ENCODE measurements around the gene EPN1.

EPN1 gene

GRCh38 chr19:55688422-55689218 lies 13.6 kb downstream of the EPN1 start:
- Histone ChIP-seq H3K27ac (ENCODE audit: low read depth, low read length) (no peak overlapping the region), H3K36me3 (ENCODE audit: insufficient read depth, low read length) (no peaks in the 10 kb centered on the region), H3K4me1 (ENCODE audit: control insufficient read depth, insufficient read depth, low read length, unreplicated experiment) (no peaks in the 10 kb centered on the region), H3K27me3 (ENCODE audit: insufficient read depth, low read length) (no peaks in the 10 kb centered on the region), H2AFZ (ENCODE audit: low read length, unreplicated experiment) (no peak overlapping the region), H3K79me2 (ENCODE audit: control insufficient read depth, insufficient read depth, low read length, unreplicated experiment) (peaks cover 19% of the 10 kb centered on the region), H3K4me3 (ENCODE audit: low read depth, low read length) (no peak overlapping the region)

GRCh38 chr19:55689411-55690108 lies 14.5 kb downstream of the EPN1 start:
- no peak overlapping the region for H2AFZ ChIP-seq (ENCODE audit: low read length, unreplicated experiment)
- no peaks in the 10 kb centered on the region for H3K27me3 ChIP-seq (ENCODE audit: insufficient read depth, low read length)
- no peaks in the 10 kb centered on the region for H3K4me1 ChIP-seq (ENCODE audit: control insufficient read depth, insufficient read depth, low read length, unreplicated experiment)
- H3K36me3 ChIP-seq (ENCODE audit: insufficient read depth, low read length), result no peaks in the 10 kb centered on the region
- peaks cover 12% of the 10 kb centered on the region for H3K79me2 ChIP-seq (ENCODE audit: control insufficient read depth, insufficient read depth, low read length, unreplicated experiment)
- H3K27ac ChIP-seq (ENCODE audit: low read depth, low read length), result no peak overlapping the region
- H3K4me3 ChIP-seq (ENCODE audit: low read depth, low read length), result no peak overlapping the region

DNA sequence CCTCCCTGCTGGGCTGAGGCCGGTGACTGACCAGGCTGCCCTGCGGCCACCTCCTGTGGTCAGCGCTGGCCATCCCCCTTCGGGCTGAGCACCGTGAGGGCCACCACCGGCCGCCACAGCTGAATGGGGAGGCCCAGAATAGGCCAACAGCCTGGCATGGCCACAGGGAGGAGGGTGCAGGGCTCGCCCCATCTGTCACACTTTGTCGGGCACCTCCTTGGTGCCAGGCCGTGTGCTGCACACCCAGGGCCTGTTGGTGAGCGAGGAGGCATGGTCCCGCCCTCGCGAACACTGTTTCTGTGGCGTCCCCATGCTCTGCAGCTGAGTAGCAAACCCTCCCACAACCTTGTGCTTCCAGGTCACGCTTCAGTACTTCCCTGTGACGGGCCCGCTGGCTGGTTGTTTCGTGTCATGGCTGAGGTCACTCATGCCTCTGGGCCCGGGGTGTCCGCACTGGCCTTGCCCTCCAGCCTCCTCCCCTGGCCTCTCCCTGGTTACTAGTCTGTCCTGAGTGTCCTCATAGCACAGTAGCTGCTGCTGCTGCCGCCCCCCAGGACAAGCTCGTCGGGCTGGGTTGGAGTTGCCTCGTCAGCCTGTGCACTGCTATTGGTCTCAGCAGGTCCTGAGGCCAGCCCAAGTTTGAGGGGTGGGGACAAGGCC lies 15.2 kb downstream of the EPN1 start:
- peaks cover 6% of the 10 kb centered on the region for H3K79me2 ChIP-seq (ENCODE audit: control insufficient read depth, insufficient read depth, low read length, unreplicated experiment)
- no peak overlapping the region for H3K27ac ChIP-seq (ENCODE audit: low read depth, low read length)
- no peaks in the 10 kb centered on the region for H3K36me3 ChIP-seq (ENCODE audit: insufficient read depth, low read length)
- H3K4me1 ChIP-seq (ENCODE audit: control insufficient read depth, insufficient read depth, low read length, unreplicated experiment), result no peaks in the 10 kb centered on the region
- H2AFZ ChIP-seq (ENCODE audit: low read length, unreplicated experiment), result no peak overlapping the region
- H3K4me3 ChIP-seq (ENCODE audit: low read depth, low read length), result no peak overlapping the region
- no peaks in the 10 kb centered on the region for H3K27me3 ChIP-seq (ENCODE audit: insufficient read depth, low read length)

GRCh38 chr19:55690769-55691545 lies 15.9 kb downstream of the EPN1 start:
- H3K27ac ChIP-seq (ENCODE audit: low read depth, low read length), result no peak overlapping the region
- peaks cover 6% of the 10 kb centered on the region for H3K79me2 ChIP-seq (ENCODE audit: control insufficient read depth, insufficient read depth, low read length, unreplicated experiment)
- H3K4me1 ChIP-seq (ENCODE audit: control insufficient read depth, insufficient read depth, low read length, unreplicated experiment), result no peaks in the 10 kb centered on the region
- no peaks in the 10 kb centered on the region for H3K27me3 ChIP-seq (ENCODE audit: insufficient read depth, low read length)
- H2AFZ ChIP-seq (ENCODE audit: low read length, unreplicated experiment), result no peak overlapping the region
- no peak overlapping the region for H3K4me3 ChIP-seq (ENCODE audit: low read depth, low read length)
- H3K36me3 ChIP-seq (ENCODE audit: insufficient read depth, low read length), result no peaks in the 10 kb centered on the region

GRCh38 chr19:55691561-55692481 lies 16.8 kb downstream of the EPN1 start:
- no peak overlapping the region for H3K27ac ChIP-seq (ENCODE audit: low read depth, low read length)
- no peak overlapping the region for H3K4me3 ChIP-seq (ENCODE audit: low read depth, low read length)
- no peaks in the 10 kb centered on the region for H3K27me3 ChIP-seq (ENCODE audit: insufficient read depth, low read length)
- no peak overlapping the region for H2AFZ ChIP-seq (ENCODE audit: low read length, unreplicated experiment)
- H3K79me2 ChIP-seq (ENCODE audit: control insufficient read depth, insufficient read depth, low read length, unreplicated experiment), result no peaks in the 10 kb centered on the region
- H3K4me1 ChIP-seq (ENCODE audit: control insufficient read depth, insufficient read depth, low read length, unreplicated experiment), result no peaks in the 10 kb centered on the region
- no peaks in the 10 kb centered on the region for H3K36me3 ChIP-seq (ENCODE audit: insufficient read depth, low read length)

DNA sequence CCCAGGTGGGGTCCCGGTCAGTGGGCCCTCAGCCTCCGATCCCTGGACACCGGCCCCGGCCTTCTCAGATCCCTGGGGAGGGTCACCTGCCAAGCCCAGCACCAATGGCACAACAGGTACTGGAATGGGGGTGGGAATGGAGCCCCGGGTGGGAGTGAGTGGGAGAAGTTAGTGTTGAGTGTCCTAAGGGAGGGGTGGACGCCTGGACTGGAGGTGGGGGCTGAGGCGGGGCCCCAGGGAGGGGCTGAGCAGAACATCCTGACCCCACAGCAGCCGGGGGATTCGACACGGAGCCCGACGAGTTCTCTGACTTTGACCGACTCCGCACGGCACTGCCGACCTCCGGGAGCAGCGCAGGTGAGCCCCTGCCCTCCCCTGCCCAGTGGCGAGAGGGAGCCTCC lies 17.7 kb downstream of the EPN1 start:
- H3K27me3 ChIP-seq (ENCODE audit: insufficient read depth, low read length), result no peaks in the 10 kb centered on the region
- H3K27ac ChIP-seq (ENCODE audit: low read depth, low read length), result no peak overlapping the region
- no peaks in the 10 kb centered on the region for H3K4me1 ChIP-seq (ENCODE audit: control insufficient read depth, insufficient read depth, low read length, unreplicated experiment)
- H2AFZ ChIP-seq (ENCODE audit: low read length, unreplicated experiment), result no peak overlapping the region
- no peaks in the 10 kb centered on the region for H3K36me3 ChIP-seq (ENCODE audit: insufficient read depth, low read length)
- H3K79me2 ChIP-seq (ENCODE audit: control insufficient read depth, insufficient read depth, low read length, unreplicated experiment), result no peaks in the 10 kb centered on the region
- H3K4me3 ChIP-seq (ENCODE audit: low read depth, low read length), result no peak overlapping the region

DNA sequence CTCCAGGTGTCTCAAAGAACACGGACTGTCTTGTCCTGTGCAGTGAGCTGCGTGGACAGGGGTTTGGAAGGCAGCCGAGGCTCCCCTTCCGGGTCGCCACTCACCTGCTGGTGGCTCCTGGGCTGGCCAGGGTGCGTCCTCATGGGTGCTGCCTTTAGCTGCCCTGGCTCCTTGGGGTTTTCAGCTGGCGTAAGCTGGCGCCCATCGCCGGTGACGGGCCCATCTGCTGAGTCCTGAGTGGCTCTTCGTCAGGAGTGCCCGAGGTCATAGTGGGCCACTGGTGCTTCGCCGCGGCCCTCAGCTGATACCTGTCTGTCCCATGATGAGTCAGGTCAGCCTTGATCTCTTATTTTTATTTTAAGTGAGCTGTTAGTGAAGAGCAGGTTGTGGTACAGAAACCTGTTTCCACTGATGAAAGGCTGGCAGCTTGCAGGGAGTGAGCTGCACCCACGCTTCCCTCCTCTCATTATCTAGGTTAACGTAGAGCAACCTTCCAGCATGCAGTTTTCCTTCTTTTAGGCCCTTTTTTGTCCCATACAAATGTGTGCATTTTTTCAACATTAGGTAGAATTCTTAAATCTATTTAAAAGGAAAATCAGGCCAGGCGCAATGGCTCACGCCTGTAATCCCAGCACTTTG lies 18.4 kb downstream of the EPN1 start:
- H3K36me3 ChIP-seq (ENCODE audit: insufficient read depth, low read length), result no peaks in the 10 kb centered on the region
- no peaks in the 10 kb centered on the region for H3K79me2 ChIP-seq (ENCODE audit: control insufficient read depth, insufficient read depth, low read length, unreplicated experiment)
- H3K27ac ChIP-seq (ENCODE audit: low read depth, low read length), result no peak overlapping the region
- H2AFZ ChIP-seq (ENCODE audit: low read length, unreplicated experiment), result no peak overlapping the region
- no peaks in the 10 kb centered on the region for H3K27me3 ChIP-seq (ENCODE audit: insufficient read depth, low read length)
- no peak overlapping the region for H3K4me3 ChIP-seq (ENCODE audit: low read depth, low read length)
- no peaks in the 10 kb centered on the region for H3K4me1 ChIP-seq (ENCODE audit: control insufficient read depth, insufficient read depth, low read length, unreplicated experiment)

DNA sequence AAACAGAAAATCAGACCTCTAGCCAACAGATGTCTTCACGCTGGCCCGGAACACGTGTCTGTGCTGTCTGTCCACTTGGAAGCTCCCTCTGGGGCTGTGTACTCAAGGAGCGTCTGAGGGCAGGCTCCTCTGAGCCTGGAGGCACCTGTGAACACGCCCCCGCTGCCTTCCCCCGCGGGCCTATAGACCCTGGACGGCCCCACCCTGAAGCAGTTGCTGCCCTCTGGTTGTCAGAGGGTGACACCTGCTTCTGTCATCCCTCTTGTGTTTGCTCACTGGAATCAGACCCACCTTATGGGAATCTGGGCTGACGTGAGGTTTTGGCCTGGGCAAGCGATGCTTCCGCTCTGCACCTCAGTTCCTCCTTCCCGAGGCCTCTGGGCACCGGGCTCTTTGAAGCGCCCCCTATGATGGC lies 19.2 kb downstream of the EPN1 start:
- Histone ChIP-seq H3K4me1 (ENCODE audit: control insufficient read depth, insufficient read depth, low read length, unreplicated experiment) (no peaks in the 10 kb centered on the region), H3K27ac (ENCODE audit: low read depth, low read length) (no peak overlapping the region), H3K36me3 (ENCODE audit: insufficient read depth, low read length) (no peaks in the 10 kb centered on the region), H2AFZ (ENCODE audit: low read length, unreplicated experiment) (no peak overlapping the region), H3K27me3 (ENCODE audit: insufficient read depth, low read length) (no peaks in the 10 kb centered on the region), H3K4me3 (ENCODE audit: low read depth, low read length) (no peak overlapping the region), H3K79me2 (ENCODE audit: control insufficient read depth, insufficient read depth, low read length, unreplicated experiment) (no peaks in the 10 kb centered on the region)

GRCh38 chr19:55694656-55695491 lies 19.8 kb downstream of the EPN1 start:
- Histone ChIP-seq H2AFZ (ENCODE audit: low read length, unreplicated experiment) (no peak overlapping the region), H3K27me3 (ENCODE audit: insufficient read depth, low read length) (no peaks in the 10 kb centered on the region), H3K4me1 (ENCODE audit: control insufficient read depth, insufficient read depth, low read length, unreplicated experiment) (no peaks in the 10 kb centered on the region), H3K27ac (ENCODE audit: low read depth, low read length) (no peak overlapping the region), H3K36me3 (ENCODE audit: insufficient read depth, low read length) (no peaks in the 10 kb centered on the region), H3K4me3 (ENCODE audit: low read depth, low read length) (no peak overlapping the region), H3K79me2 (ENCODE audit: control insufficient read depth, insufficient read depth, low read length, unreplicated experiment) (no peaks in the 10 kb centered on the region)

Measured in ACC112 (cell line).